Measurements from ENCODE around the gene RAB14. TPM values are rescaled to one million over a fixed set of nuclear protein-coding genes. Genes with fewer than 3 reads are reported as not detected.

RAB14 gene
- total and polyA plus RNA-seq, 2 experiments from 2014 or later, result 58.7 to 61.9 TPM

GRCh38 chr9:121173501-121173900 is 28.2 kb downstream of the RAB14 start:
- H3K79me2 ChIP-seq, result no peaks in the 10 kb centered on the region
- no peak overlapping the region for H2AFZ ChIP-seq
- no peaks in the 10 kb centered on the region for H3K36me3 ChIP-seq (replicated peaks; ENCODE audit: insufficient read depth, low read depth)
- no peaks in the 10 kb centered on the region for H3K4me1 ChIP-seq (ENCODE audit: insufficient read depth)
- TF ChIP-seq EZH2phosphoT487 (IDR thresholded peaks at IDR 0.05; ENCODE audit: low read depth, severe bottlenecking, unreplicated experiment) (no peak), CTCF (IDR thresholded peaks at IDR 0.05; ENCODE audit: poor library complexity) (no peak), EZH2 (IDR thresholded peaks at IDR 0.05; ENCODE audit: borderline replicate concordance) (no peak)
- DNase-seq (ENCODE audit: low spot score), result no peak
- no peaks in the 10 kb centered on the region for H3K27me3 ChIP-seq
- no peaks in the 10 kb centered on the region for H4K20me1 ChIP-seq (ENCODE audit: insufficient read depth, poor library complexity, severe bottlenecking)
- H3K4me2 ChIP-seq, result no peak overlapping the region
- no peaks in the 10 kb centered on the region for H3K9me3 ChIP-seq (ENCODE audit: low read depth)
- no peak overlapping the region for H3K4me3 ChIP-seq
- no peaks in the 10 kb centered on the region for H3K9me2 ChIP-seq (replicated peaks; ENCODE audit: insufficient read depth)
- H3K27ac ChIP-seq, result no peak overlapping the region
- 97% methylated on average over 7 of the region's 7 CpGs for WGBS (ENCODE audit: low lambda C conversion rate, missing lambda C conversion rate)

GRCh38 chr9:121172726-121173487 is 28.8 kb downstream of the RAB14 start:
- no peaks in the 10 kb centered on the region for H3K9me2 ChIP-seq (replicated peaks; ENCODE audit: insufficient read depth)
- H3K4me3 ChIP-seq, result no peak overlapping the region
- no peaks in the 10 kb centered on the region for H3K27me3 ChIP-seq
- H3K36me3 ChIP-seq (replicated peaks; ENCODE audit: insufficient read depth, low read depth), result no peaks in the 10 kb centered on the region
- H3K4me1 ChIP-seq (ENCODE audit: insufficient read depth), result no peaks in the 10 kb centered on the region
- H3K27ac ChIP-seq, result no peak overlapping the region
- no peak for DNase-seq (ENCODE audit: low spot score)
- H2AFZ ChIP-seq, result no peak overlapping the region
- H4K20me1 ChIP-seq (ENCODE audit: insufficient read depth, poor library complexity, severe bottlenecking), result no peaks in the 10 kb centered on the region
- no peaks in the 10 kb centered on the region for H3K79me2 ChIP-seq
- TF ChIP-seq EZH2 (IDR thresholded peaks at IDR 0.05; ENCODE audit: borderline replicate concordance) (no peak), CTCF (IDR thresholded peaks at IDR 0.05; ENCODE audit: poor library complexity) (no peak), EZH2phosphoT487 (IDR thresholded peaks at IDR 0.05; ENCODE audit: low read depth, severe bottlenecking, unreplicated experiment) (no peak)
- no peaks in the 10 kb centered on the region for H3K9me3 ChIP-seq (ENCODE audit: low read depth)
- no peak overlapping the region for H3K4me2 ChIP-seq
- 100% methylated on average over 1 of the region's 1 CpG for WGBS (ENCODE audit: low lambda C conversion rate, missing lambda C conversion rate)

- H3K4me2 ChIP-seq, result no peak overlapping the region
- no peaks in the 10 kb centered on the region for H3K9me3 ChIP-seq (ENCODE audit: low read depth)
- H3K27me3 ChIP-seq, result no peaks in the 10 kb centered on the region
- H3K27ac ChIP-seq, result no peak overlapping the region
- DNase-seq (ENCODE audit: low spot score), result no peak
- H3K36me3 ChIP-seq (replicated peaks; ENCODE audit: insufficient read depth, low read depth), result no peaks in the 10 kb centered on the region
- no peak for TF ChIP-seq CTCF (IDR thresholded peaks at IDR 0.05; ENCODE audit: poor library complexity)
- TF ChIP-seq EZH2phosphoT487 (IDR thresholded peaks at IDR 0.05; ENCODE audit: low read depth, severe bottlenecking, unreplicated experiment), result no peak
- TF ChIP-seq EZH2 (IDR thresholded peaks at IDR 0.05; ENCODE audit: borderline replicate concordance), result no peak
- 93% methylated on average over 5 of the region's 5 CpGs for WGBS (ENCODE audit: low lambda C conversion rate, missing lambda C conversion rate)
- no peak overlapping the region for H2AFZ ChIP-seq
- H3K4me3 ChIP-seq, result no peak overlapping the region
- no peaks in the 10 kb centered on the region for H4K20me1 ChIP-seq (ENCODE audit: insufficient read depth, poor library complexity, severe bottlenecking)
- no peaks in the 10 kb centered on the region for H3K9me2 ChIP-seq (replicated peaks; ENCODE audit: insufficient read depth)
- no peaks in the 10 kb centered on the region for H3K79me2 ChIP-seq
- H3K4me1 ChIP-seq (ENCODE audit: insufficient read depth), result no peaks in the 10 kb centered on the region
Observed at GRCh38 chr9:121171236-121171635, 30.4 kb downstream of the RAB14 start.

Measured in hepatocyte (in vitro differentiated cells).